Astrocyte of the cerebellum (primary cell): ENCODE results near the gene TRAF5.
"Not testable (repeated sequence)": the region's sequence is repeated elsewhere in the genome, so short reads cannot be mapped to it uniquely, and the experiment has no call there.

Experiments used
- DNase-seq: peaks from one replicate; pipeline ENCODE4 v3.0.0-alpha.2; 2011; ENCODE audit warnings: low read depth
- H3K4me3 ChIP-seq: 2 replicates; pipeline ENCODE4 v1.5.1; 2011; ENCODE audit warnings: mild to moderate bottlenecking, low read depth, low read length, moderate library complexity
- CTCF ChIP-seq: IDR thresholded peaks from 2 replicates; pipeline ENCODE4 v1.5.1; 2012; ENCODE audit warnings: low read length, low read depth, moderate library complexity, mild to moderate bottlenecking; ENCODE audit errors: missing control alignments
- in situ Hi-C: cut with HindIII; loops from 2 replicates; pipeline ENCODE4 v1.10.0; 2017; ENCODE audit warnings: low sequenced_read_pairs

TRAF5 gene

GRCh38 chr1:211393203-211393602, 66.6 kb downstream of the TRAF5 start:
- no peak overlapping the region for H3K4me3 ChIP-seq
- no peak for DNase-seq
- in situ Hi-C loops = no loop called here
- TF ChIP-seq CTCF = no peak

GRCh38 chr1:211398266-211398930, 71.8 kb downstream of the TRAF5 start:
- DNase-seq, H3K4me3 ChIP-seq, in situ Hi-C loops: not testable (repeated sequence)

- H3K4me3 ChIP-seq, DNase-seq, in situ Hi-C loops: not testable (repeated sequence)
Observed at GRCh38 chr1:211399851-211400393, 73.3 kb downstream of the TRAF5 start.

- DNase-seq, H3K4me3 ChIP-seq, in situ Hi-C loops: not testable (repeated sequence)
Observed at GRCh38 chr1:211401751-211402150, 75.1 kb downstream of the TRAF5 start.

- DNase-seq, in situ Hi-C loops, H3K4me3 ChIP-seq: not testable (repeated sequence)
Observed at GRCh38 chr1:211406086-211406485, 79.5 kb downstream of the TRAF5 start.

GRCh38 chr1:211407749-211408148, 81.1 kb downstream of the TRAF5 start:
- H3K4me3 ChIP-seq = not testable (repeated sequence)

GRCh38 chr1:211411639-211412038, 85.0 kb downstream of the TRAF5 start:
- no peak for TF ChIP-seq CTCF
- DNase-seq = no peak
- in situ Hi-C loops = no loop called here
- H3K4me3 ChIP-seq = no peak overlapping the region

More at GRCh38 chr1:211407749-211408148, 81.1 kb downstream of the TRAF5 start:
- in situ Hi-C loops, DNase-seq: not testable (repeated sequence)

GRCh38 chr1:211415700-211416099, 89.1 kb downstream of the TRAF5 start:
- H3K4me3 ChIP-seq = no peak overlapping the region
- no peak for DNase-seq
- in situ Hi-C loops = no loop called here
- TF ChIP-seq CTCF = no peak

GRCh38 chr1:211416246-211416627, 89.6 kb downstream of the TRAF5 start:
- in situ Hi-C loops = not testable (repeated sequence)

GRCh38 chr1:211416628-211417323, 90.1 kb downstream of the TRAF5 start:
- H3K4me3 ChIP-seq = peak overlapping the region; percentile 14
- peak; percentile 15 for DNase-seq
- in situ Hi-C loops = not testable (repeated sequence)

More at GRCh38 chr1:211416246-211416627, 89.6 kb downstream of the TRAF5 start:
- peak overlapping the region; percentile 14 for H3K4me3 ChIP-seq
- not testable (repeated sequence) for DNase-seq
- peak; percentile 21 for TF ChIP-seq CTCF
